ENCODE results near the gene WASF3.

Gene WASF3

GRCh38 chr13:26548205-26548765 is 9.2 kb upstream of the WASF3 start:
- DNase-seq: no peak

DNA sequence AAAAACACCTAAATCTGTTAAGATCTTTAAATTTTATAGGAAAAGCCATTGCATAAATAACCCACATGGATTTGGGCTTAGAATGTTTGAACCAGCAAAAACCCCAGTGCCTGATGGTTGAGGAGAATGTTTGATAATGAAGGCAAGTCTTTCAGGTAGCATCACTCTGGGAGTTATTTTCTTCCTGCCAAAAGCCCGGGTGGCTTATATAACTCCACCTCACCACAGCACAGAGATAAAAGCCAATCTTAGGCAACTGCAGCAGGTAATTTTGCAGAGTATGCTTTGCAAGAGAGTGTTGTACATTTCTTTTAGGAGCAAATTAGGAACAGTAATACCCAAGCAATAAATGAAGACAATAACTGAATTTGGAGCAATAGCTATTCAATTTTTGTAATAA is 7.8 kb upstream of the WASF3 start:
- DNase-seq: no peak

GRCh38 chr13:26551255-26551860 is 6.1 kb upstream of the WASF3 start:
- DNase-seq: no peak

GRCh38 chr13:26555413-26555812 is 2.1 kb upstream of the WASF3 start:
- DNase-seq: no peak

DNA sequence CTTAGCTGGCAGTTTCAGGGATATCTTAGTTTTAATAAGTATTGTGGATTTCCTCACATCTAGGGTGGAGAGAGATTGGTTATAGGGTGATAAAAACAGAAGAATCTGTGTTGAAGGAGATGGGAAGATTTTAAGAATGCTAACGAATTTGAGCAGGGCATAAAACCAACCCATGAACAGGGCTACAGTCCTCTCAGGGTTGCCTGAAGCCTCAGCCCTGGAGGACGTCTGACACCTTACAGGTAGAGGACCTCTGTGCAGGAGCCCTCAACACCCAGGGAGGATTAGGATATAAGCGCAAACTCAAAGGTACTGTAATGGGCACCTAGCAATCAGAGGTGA is 461 bp upstream of the WASF3 start:
- no peak for DNase-seq

- no peak for DNase-seq
Measured at GRCh38 chr13:26558074-26558805, 757 bp downstream of the WASF3 start.

DNA sequence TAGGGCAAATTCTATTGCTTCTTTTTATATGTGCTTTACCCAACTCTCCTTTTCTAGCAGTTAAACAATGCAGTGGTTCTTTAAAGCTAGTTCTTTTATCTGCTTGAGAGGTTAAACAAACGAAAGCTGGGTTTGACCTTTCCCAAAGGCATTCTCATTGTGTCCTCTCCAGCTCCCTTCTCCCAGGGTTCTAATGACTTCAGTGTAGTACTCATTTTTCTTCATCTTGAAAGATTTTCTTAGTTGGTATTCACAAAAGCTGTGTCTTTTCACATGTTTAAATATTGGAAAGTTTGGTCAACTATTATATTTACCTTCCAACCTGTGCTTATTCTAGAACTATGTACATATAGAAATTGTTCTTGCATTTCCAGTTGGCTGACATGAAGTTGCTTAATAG is 1.5 kb downstream of the WASF3 start:
- DNase-seq: no peak

- no peak for DNase-seq
Measured at GRCh38 chr13:26560456-26560855, 3.0 kb downstream of the WASF3 start.

GRCh38 chr13:26561067-26561466 is 3.6 kb downstream of the WASF3 start:
- no peak for DNase-seq

- no peak for DNase-seq
Measured at GRCh38 chr13:26561651-26562511, 4.4 kb downstream of the WASF3 start.

DNA sequence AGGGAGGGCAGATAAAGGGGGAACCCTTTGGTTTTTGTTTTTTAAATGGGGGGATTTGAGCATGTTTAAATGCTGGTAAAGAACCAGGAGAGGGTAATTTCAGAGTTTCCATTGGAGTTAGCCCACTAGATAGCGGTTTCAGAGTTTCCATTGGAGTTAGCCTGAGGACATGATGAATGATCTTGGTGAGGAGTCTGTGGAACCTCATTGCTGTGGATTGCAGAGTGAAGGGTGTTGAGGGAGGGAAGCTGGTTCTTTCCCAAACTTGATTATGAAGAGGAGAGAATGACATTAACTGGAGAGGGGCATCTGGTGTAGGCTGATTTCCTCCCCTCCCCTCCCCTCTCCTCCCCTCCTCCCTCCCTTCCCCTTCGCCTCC is 5.0 kb downstream of the WASF3 start:
- DNase-seq: no peak

DNA sequence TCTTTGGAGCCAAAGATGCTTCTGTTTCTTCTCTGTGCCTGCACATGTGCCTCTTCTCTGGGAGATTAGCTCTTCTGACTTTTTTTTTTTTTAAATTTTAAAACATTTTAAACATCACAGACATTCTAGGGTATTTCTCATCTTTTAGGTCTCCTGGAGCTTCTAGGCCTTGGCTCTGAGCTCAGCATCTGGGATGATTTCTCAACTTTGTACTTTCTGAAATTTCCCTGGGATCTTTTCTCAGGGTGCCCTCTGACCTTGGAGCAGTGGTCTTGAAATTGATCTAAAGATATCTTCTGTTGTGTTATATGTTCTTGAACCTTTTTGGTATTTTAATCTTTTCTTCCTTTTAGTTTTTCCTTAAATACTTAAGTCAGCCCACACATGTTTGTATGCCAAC is 6.2 kb downstream of the WASF3 start:
- no peak for DNase-seq

- no peak for DNase-seq
Measured at GRCh38 chr13:26568132-26568815, 10.8 kb downstream of the WASF3 start.

DNA sequence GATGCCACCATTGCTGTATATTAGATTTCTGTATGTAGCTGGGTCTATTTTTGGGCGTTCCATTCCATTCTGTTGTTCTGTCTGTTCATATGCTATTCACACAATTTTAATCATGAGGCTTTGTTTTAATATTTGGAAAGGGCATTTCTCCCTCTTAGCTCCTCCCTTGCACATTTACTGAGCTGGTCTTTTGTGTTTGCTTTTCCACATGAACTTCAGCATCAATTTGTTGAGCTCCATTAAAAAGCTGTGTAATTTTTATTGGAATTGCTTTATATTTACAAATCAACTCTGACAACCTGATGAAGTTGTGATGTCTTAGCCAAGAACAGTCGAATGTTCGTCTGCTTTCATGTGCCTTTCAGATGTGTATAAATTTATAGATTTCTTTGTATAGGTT is 14.0 kb downstream of the WASF3 start:
- DNase-seq: no peak

GRCh38 chr13:26575244-26575643 is 17.8 kb downstream of the WASF3 start:
- no peak for DNase-seq

GRCh38 chr13:26579580-26579979 is 22.1 kb downstream of the WASF3 start:
- DNase-seq: no peak

DNA sequence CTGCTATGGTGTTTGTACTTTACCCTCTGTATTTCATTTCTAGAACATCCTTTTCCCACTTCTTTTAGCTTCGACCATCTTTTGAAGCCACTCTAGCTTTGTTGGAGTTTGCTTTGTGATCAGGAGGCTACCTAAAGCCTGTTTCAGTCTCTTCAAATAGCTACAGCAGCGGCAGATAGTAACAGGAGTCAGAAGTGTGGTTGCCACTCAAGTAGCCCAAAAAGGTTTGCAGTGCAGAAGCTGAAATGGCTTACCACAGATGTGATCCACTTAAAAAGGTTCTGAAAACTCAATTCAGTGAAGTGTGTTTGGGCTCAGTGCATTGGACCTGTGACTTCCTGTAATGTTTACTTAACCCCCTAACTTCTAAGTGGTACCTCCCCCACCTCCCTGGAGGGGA is 26.2 kb downstream of the WASF3 start:
- no peak for DNase-seq

DNA sequence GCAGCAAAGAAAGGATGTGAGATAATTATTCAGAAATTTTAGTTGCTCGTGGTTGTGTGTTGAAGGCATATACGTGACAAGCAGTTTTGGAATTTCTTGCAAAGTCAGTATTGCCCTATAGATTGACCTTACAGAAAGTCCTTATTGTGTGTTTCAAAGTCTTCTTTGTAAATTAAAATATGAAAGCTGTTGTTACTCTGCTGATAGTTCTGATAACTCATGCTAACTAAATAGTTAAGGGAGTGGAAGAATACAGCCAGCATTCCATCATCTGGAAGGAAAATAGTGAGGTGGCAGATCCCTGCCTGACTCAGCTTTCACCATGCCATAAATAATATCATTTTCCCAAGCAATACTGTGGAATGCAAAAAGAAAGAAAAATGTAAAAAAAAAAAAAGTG is 27.2 kb downstream of the WASF3 start:
- DNase-seq: no peak

GRCh38 chr13:26585136-26585535 is 27.7 kb downstream of the WASF3 start:
- DNase-seq: no peak

- no peak for DNase-seq
Measured at GRCh38 chr13:26587251-26587650, 29.8 kb downstream of the WASF3 start.

- no peak for DNase-seq
Measured at GRCh38 chr13:26589226-26589625, 31.7 kb downstream of the WASF3 start.

GRCh38 chr13:26589754-26590153 is 32.3 kb downstream of the WASF3 start:
- no peak for DNase-seq

DNA sequence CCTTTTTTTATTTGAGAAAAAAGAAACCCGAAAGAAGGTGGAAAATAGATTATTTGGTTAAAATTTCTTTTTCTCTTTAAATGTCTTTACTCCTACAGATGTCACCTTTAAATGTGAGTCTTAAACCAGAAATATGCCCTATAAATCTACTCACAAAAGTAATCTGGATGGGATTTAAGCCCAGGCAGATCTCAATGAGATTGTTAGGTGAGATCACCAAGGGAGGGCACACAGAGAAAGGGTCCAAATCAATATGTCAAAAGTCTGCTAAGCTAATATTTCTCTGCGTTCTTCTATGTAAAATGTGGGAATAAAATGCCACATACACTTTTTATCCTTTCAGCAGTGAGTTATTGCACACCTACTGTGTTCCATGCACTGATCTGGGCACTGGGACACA is 32.9 kb downstream of the WASF3 start:
- no peak for DNase-seq
